Astrocyte (in vitro differentiated cells and primary cell): Measurements from ENCODE around the gene CREG2. TPM values are rescaled to one million over a fixed set of nuclear protein-coding genes. Genes with fewer than 3 reads are reported as not detected.
"Not testable (repeated sequence)": the region's sequence is repeated elsewhere in the genome, so short reads cannot be mapped to it uniquely, and the experiment has no call there.

Experiments
- DNase-seq: peaks from one replicate; pipeline ENCODE4 v3.0.0-alpha.2; 2010; ENCODE audit warnings: low read depth
- FAIRE-seq: peaks from 2 replicates; lab custom pipeline; 2011; peaks lifted over from hg19 to GRCh38; lab: Jason Lieb, UNC
- H2AFZ ChIP-seq: 2 replicates; pipeline ENCODE4 v1.6.0; 2012; ENCODE audit warnings: low read depth, low read length, inconsistent platforms
- H3K27ac ChIP-seq: 2 replicates; pipeline ENCODE4 v1.5.1; 2011; ENCODE audit warnings: low read depth, low read length, inconsistent platforms
- H3K27me3 ChIP-seq: 2 replicates; pipeline ENCODE4 v1.6.0; 2011; ENCODE audit warnings: low read length, inconsistent platforms; ENCODE audit not compliant: insufficient read depth
- H3K36me3 ChIP-seq: 2 replicates; pipeline ENCODE4 v1.5.1; 2011; ENCODE audit warnings: low read length, inconsistent platforms; ENCODE audit not compliant: insufficient read depth
- H3K4me1 ChIP-seq: 2 replicates; pipeline ENCODE4 v1.5.1; 2011; ENCODE audit warnings: low read length, inconsistent platforms; ENCODE audit not compliant: insufficient read depth
- H3K4me2 ChIP-seq: 2 replicates; pipeline ENCODE4 v1.6.0; 2012; ENCODE audit warnings: low read length, inconsistent platforms
- H3K4me3 ChIP-seq: 2 replicates; pipeline ENCODE4 v1.5.1; 2011; ENCODE audit warnings: low read depth, mild to moderate bottlenecking, low read length, inconsistent platforms; ENCODE audit not compliant: insufficient read depth
- H3K79me2 ChIP-seq: 2 replicates; pipeline ENCODE4 v1.6.0; 2012; ENCODE audit warnings: mild to moderate bottlenecking, low read length, inconsistent platforms; ENCODE audit not compliant: insufficient read depth
- H3K9ac ChIP-seq: 2 replicates; pipeline ENCODE4 v1.6.0; 2012; ENCODE audit warnings: mild to moderate bottlenecking, low read length, inconsistent platforms
- H3K9me3 ChIP-seq: 2 replicates; pipeline ENCODE4 v1.5.1; 2012; ENCODE audit warnings: low read depth, mild to moderate bottlenecking, low read length, inconsistent platforms; ENCODE audit not compliant: insufficient read depth
- H4K20me1 ChIP-seq: 2 replicates; pipeline ENCODE4 v1.6.0; 2012; ENCODE audit warnings: low read length, inconsistent platforms; ENCODE audit not compliant: insufficient read depth
- H3K27ac Mint-ChIP-seq: one replicate; pipeline ENCODE4 v1.8.0; 2021; ENCODE audit warnings: mild to moderate bottlenecking, mixed read lengths; ENCODE audit not compliant: unreplicated experiment
- H3K27me3 Mint-ChIP-seq: one replicate; pipeline ENCODE4 v1.8.0; 2021; ENCODE audit warnings: low read depth, mixed read lengths; ENCODE audit not compliant: unreplicated experiment
- H3K36me3 Mint-ChIP-seq: one replicate; pipeline ENCODE4 v1.8.0; 2021; ENCODE audit warnings: low read depth, mixed read lengths; ENCODE audit not compliant: unreplicated experiment
- H3K4me1 Mint-ChIP-seq: one replicate; pipeline ENCODE4 v1.8.0; 2021; ENCODE audit warnings: low read depth, mixed read lengths; ENCODE audit not compliant: unreplicated experiment
- H3K4me3 Mint-ChIP-seq: one replicate; pipeline ENCODE4 v1.8.0; 2021; ENCODE audit warnings: mild to moderate bottlenecking, moderate library complexity, mixed read lengths; ENCODE audit not compliant: unreplicated experiment
- H3K9me3 Mint-ChIP-seq: one replicate; pipeline ENCODE4 v1.8.0; 2021; ENCODE audit warnings: mild to moderate bottlenecking, mixed read lengths; ENCODE audit not compliant: unreplicated experiment
- EZH2 ChIP-seq: IDR thresholded peaks from 2 replicates; pipeline ENCODE4 v1.6.1; 2012; ENCODE audit warnings: mild to moderate bottlenecking, low read length, inconsistent platforms; ENCODE audit not compliant: insufficient read depth
- total RNA-seq: library from RNA; stranded (reverse); gene quantifications from 2 replicates; pipeline ENCODE4 v1.2.1, GENCODE V29; 2021
- TF ChIP-seq, protein P1 (sequence below): IDR thresholded peaks from 2 replicates; pipeline ENCODE4 v1.5.1; 2011; ENCODE audit warnings: low read depth, mild to moderate bottlenecking, inconsistent platforms, low read length, moderate library complexity; ENCODE audit not compliant: insufficient read depth

Gene CREG2
- total RNA-seq, 1 donor from 2014 or later: 0.11 TPM

DNA sequence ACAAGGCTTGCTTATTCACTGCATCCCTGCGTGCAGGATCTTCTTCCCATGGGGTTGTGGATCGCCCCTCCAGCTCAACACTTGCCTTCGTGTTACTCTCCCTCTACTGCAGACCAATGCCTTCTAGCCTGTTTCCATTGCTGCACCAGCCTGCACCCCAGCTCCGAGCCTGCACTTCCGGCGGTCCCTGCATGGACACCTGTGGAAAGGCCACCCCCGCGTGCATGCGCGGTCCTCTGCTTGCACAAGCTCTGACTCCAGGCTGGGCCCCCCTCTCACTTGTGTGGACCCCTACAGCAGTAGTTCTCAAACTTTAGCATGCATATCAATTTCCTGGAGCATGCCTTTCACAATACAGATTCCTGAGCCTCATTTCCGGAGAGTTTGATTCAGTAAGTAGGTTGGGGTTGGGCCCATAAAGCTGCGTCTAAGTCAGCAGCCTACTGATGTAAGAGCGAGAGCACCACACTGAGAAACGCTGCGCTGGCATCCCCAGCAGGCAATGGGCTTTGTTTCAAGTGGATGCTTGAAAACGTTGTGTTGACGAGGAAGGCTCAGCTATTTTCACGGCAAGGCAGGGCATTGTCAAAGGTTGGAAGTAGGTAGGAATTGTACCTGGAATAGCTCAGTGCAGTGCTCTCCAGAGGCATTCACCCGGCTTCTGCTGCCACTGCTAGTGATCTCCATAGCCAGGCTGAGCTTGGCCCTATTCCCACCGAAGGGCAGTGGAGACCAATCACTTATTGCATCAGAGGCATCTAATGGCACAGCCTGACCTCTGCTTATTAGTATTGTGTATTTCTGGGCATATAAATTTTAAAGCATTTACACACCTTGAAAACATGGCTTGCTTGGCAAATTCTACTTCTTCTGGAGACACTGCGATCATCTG is 32.6 kb downstream of the CREG2 start:
- Mint-ChIP-seq H3K36me3 (no peaks in the 10 kb centered on the region), H3K4me3 (no peak overlapping the region), H3K9me3 (no peaks in the 10 kb centered on the region), H3K27me3 (peaks cover 10% of the 10 kb centered on the region), H3K27ac (no peak overlapping the region), H3K4me1 (peaks cover 10% of the 10 kb centered on the region)
- H3K4me1 ChIP-seq: no peaks in the 10 kb centered on the region
- DNase-seq (no peak), FAIRE-seq (no peak)
- no peak overlapping the region for H3K27ac ChIP-seq
- no peak overlapping the region for H3K4me2 ChIP-seq
- H4K20me1 ChIP-seq: no peaks in the 10 kb centered on the region
- no peaks in the 10 kb centered on the region for H3K9me3 ChIP-seq
- H3K36me3 ChIP-seq: no peaks in the 10 kb centered on the region
- no peak overlapping the region for H3K4me3 ChIP-seq
- H3K27me3 ChIP-seq: no peaks in the 10 kb centered on the region
- H3K79me2 ChIP-seq: no peaks in the 10 kb centered on the region
- H2AFZ ChIP-seq: no peak overlapping the region
- no peak overlapping the region for H3K9ac ChIP-seq
- TF ChIP-seq EZH2: no peak
- TF ChIP-seq, protein P1, sequence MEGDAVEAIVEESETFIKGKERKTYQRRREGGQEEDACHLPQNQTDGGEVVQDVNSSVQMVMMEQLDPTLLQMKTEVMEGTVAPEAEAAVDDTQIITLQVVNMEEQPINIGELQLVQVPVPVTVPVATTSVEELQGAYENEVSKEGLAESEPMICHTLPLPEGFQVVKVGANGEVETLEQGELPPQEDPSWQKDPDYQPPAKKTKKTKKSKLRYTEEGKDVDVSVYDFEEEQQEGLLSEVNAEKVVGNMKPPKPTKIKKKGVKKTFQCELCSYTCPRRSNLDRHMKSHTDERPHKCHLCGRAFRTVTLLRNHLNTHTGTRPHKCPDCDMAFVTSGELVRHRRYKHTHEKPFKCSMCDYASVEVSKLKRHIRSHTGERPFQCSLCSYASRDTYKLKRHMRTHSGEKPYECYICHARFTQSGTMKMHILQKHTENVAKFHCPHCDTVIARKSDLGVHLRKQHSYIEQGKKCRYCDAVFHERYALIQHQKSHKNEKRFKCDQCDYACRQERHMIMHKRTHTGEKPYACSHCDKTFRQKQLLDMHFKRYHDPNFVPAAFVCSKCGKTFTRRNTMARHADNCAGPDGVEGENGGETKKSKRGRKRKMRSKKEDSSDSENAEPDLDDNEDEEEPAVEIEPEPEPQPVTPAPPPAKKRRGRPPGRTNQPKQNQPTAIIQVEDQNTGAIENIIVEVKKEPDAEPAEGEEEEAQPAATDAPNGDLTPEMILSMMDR: no peak

DNA sequence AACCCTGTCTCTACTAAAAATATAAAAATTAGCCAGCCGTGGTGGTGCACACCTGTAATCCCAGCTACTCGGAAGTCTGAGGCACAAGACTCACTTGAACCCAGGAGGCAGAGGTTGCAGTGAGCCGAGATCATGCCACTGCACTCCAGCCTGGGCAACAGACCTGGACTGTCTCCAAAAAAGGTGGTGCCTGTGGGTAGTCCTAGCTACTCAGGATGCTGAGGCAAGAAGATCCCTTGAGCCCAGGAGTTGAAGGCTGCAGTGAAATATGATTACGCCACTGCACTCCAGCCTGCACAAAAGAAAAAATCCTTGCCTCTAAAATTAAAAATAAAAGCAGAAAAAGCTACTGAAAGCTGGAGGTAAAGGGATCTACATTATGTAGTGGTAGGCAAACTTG is 34.7 kb downstream of the CREG2 start:
- H3K9me3 ChIP-seq, H3K4me3 ChIP-seq, H3K27me3 ChIP-seq, H3K79me2 ChIP-seq, H3K9ac ChIP-seq, H3K4me3 Mint-ChIP-seq, H3K36me3 Mint-ChIP-seq, H4K20me1 ChIP-seq, H3K4me1 ChIP-seq, DNase-seq, H3K36me3 ChIP-seq, H3K4me2 ChIP-seq, H3K4me1 Mint-ChIP-seq, H3K9me3 Mint-ChIP-seq, H3K27ac Mint-ChIP-seq, FAIRE-seq, H2AFZ ChIP-seq, H3K27ac ChIP-seq: not testable (repeated sequence)
- H3K27me3 Mint-ChIP-seq: peaks cover 10% of the 10 kb centered on the region

DNA sequence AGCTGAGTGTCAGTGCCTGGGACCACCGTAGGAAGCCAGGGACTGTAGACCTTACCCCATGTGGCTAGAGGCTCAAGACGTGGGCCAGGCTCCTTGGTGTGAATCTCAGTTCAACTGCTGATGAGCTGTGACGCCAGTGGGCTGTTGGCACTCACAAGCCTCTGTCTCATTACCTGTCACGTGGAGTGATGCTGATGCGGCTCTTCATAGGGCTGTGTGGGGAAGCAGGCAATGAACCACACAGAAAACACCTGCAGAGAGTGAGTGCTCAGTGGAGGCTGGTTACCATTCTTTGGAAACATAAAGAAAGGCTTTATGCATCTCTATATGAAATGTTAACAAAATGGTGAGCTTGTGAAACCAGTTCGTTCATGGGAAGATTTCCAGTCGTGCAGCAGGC is 36.1 kb downstream of the CREG2 start:
- no peaks in the 10 kb centered on the region for H3K27me3 ChIP-seq
- FAIRE-seq (no peak), DNase-seq (no peak)
- no peaks in the 10 kb centered on the region for H3K9me3 ChIP-seq
- H4K20me1 ChIP-seq: no peaks in the 10 kb centered on the region
- H3K9ac ChIP-seq: no peak overlapping the region
- peaks cover 10% of the 10 kb centered on the region for H3K27me3 Mint-ChIP-seq
- H3K27ac ChIP-seq: no peak overlapping the region
- no peak overlapping the region for H3K27ac Mint-ChIP-seq
- TF ChIP-seq EZH2: no peak
- TF ChIP-seq, protein P1: no peak
- H3K4me3 Mint-ChIP-seq: no peak overlapping the region
- peaks cover 1% of the 10 kb centered on the region for H3K9me3 Mint-ChIP-seq
- H3K4me2 ChIP-seq: no peak overlapping the region
- H3K4me3 ChIP-seq: no peak overlapping the region
- H3K4me1 ChIP-seq: no peaks in the 10 kb centered on the region
- no peak overlapping the region for H2AFZ ChIP-seq
- no peaks in the 10 kb centered on the region for H3K36me3 Mint-ChIP-seq
- peaks cover 5% of the 10 kb centered on the region for H3K4me1 Mint-ChIP-seq
- H3K36me3 ChIP-seq: no peaks in the 10 kb centered on the region
- no peaks in the 10 kb centered on the region for H3K79me2 ChIP-seq
